Kidney (tissue), 14 donors: ENCODE data around the gene TIGD6. TPM values are rescaled to one million over a fixed set of nuclear protein-coding genes. Genes with fewer than 3 reads are reported as not detected.

ENCODE experiments used
- DNase-seq, 5 donors: peaks; one replicate each; pipeline ENCODE4 v3.0.0-alpha.2; 2013 to 2020
- FAIRE-seq: peaks from 2 replicates; lab custom pipeline; 2012; peaks lifted over from hg19 to GRCh38; lab: Jason Lieb, UNC
- H3K27ac ChIP-seq, 2 donors: one replicate each; pipeline ENCODE4 v1.7.0; 2013; ENCODE audit warnings: low read depth in 2 of 2, low read length in 2 of 2, inconsistent platforms in 1 of 2
- H3K27me3 ChIP-seq: one replicate; pipeline ENCODE4 v1.7.1; 2013; ENCODE audit warnings: low read length, inconsistent platforms; ENCODE audit not compliant: control insufficient read depth, insufficient read depth
- H3K36me3 ChIP-seq, 3 donors: one replicate each; pipeline versions ENCODE4 v1.7.0 to v1.7.1; 2013; ENCODE audit warnings: low read length in 3 of 3, control low read depth in 1 of 3, inconsistent platforms in 1 of 3; ENCODE audit not compliant: insufficient read depth in 3 of 3, control insufficient read depth in 2 of 3
- H3K4me1 ChIP-seq, 3 donors: one replicate each; pipeline versions ENCODE4 v1.7.0 to v1.7.1; 2013; ENCODE audit warnings: low read length in 3 of 3, inconsistent platforms in 1 of 3, low read depth in 1 of 3; ENCODE audit not compliant: control insufficient read depth in 2 of 3, insufficient read depth in 2 of 3
- H3K4me3 ChIP-seq, 3 donors: one replicate each; pipeline versions ENCODE4 v1.7.0 to v1.8.1; 2013; ENCODE audit warnings: low read length in 3 of 3, control low read depth in 1 of 3, inconsistent platforms in 1 of 3
- H3K9ac ChIP-seq, 3 donors: one replicate each; pipeline versions ENCODE4 v1.7.0 to v1.7.1; 2013; ENCODE audit warnings: low read length in 3 of 3, control low read depth in 1 of 3, inconsistent platforms in 1 of 3
- H3K9me3 ChIP-seq, 3 donors: one replicate each; pipeline versions ENCODE4 v1.7.0 to v1.7.1; 2013; ENCODE audit warnings: low read length in 3 of 3, control low read depth in 1 of 3, inconsistent platforms in 1 of 3; ENCODE audit not compliant: control insufficient read depth in 2 of 3, insufficient read depth in 1 of 3
- CTCF ChIP-seq: IDR thresholded peaks from 3 replicates; pipeline ENCODE4 v1.5.1; 2012; ENCODE audit warnings: mild to moderate bottlenecking, moderate library complexity, borderline replicate concordance; ENCODE audit not compliant: insufficient read depth; ENCODE audit errors: extremely low read depth
- intact Hi-C: fragments of 100-400 bp; cut with DNase I; formaldehyde crosslinking; loops from one replicate; pipeline ENCODE4 v1.11.1; 2022
- polyA plus RNA-seq: library from polyadenylated mRNA; stranded (reverse); fragments of 350-450 nt; fragmentation: Illumina TruSeq; extraction: RNeasy Lipid Tissue Mini Kit (QIAGEN cat#74804); gene quantifications from one replicate; pipeline ENCODE4 v1.2.3, GENCODE V29; 2014; ENCODE audit warnings: low read depth, low replicate concordance; ENCODE audit not compliant: insufficient read depth
- total RNA-seq: library from RNA; stranded (reverse); fragmentation: NEBNext Ultra II Directional; extraction: Animal tissue kit (Norgen Biotek cat#: 25700); gene quantifications from one replicate; pipeline ENCODE4 v1.2.1, GENCODE V29; 2021
- donor health status: control.
- donor health status: control.
- donor health status: control.
- donor health status: control.
- donor health status: control.
- donor health status: DM: yes; HTN: yes; CAD: no.
- donor health status: Normal renal cell carcinoma (clear cell type).

The TIGD6 gene
- total and polyA plus RNA-seq, 2 donors from 2014 or later, result 6.0 to 7.0 TPM

DNA sequence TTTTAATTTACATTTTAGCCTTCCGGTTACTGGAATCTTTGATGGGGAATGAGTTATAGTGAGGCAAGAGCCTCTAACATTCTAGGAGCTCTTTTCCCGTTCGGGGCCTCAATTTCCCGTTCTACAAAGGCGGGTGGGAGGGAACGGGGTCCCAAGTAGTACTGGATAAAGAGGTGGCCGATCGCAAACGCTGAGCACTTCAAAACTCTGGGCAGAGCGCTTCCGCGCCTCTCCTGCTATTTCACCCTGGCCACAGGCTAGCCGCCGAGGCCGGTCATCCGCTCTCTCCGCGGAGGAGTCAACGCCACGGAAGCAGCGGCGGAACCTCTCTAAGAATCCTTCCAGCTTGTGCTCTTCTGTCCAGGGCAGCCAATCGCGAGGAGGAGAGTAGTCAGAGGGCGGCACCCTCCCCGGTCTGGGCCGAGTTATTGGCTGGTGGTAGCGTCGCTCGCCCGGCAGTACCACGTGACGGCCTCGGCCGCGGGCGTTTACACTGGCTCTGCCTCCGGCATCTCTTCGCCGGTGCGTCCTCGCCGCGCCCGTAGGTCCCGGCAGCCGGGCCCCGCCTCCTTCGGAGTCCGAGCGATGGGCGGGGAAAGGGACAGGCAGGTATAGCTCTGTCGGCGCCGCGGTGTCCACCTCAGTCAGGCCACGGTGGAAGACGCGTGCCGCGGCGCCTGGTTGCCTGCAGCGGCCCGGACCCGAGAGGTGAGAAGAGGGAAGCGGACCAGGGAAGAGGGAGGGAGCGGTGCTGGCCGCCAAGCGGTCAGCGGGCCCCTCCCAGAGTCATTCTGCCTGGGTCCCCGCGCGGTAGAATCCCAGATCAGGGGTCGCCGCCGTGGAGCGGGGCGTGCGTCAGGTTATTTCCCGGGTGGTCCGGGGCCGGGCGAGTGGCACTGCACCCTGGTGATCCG lies 39.9 kb downstream of the TIGD6 start, which contains the start of gene SLC26A2:
TSS of gene SLC26A2 (plus strand) at position 487 of the 914 bp plus-strand sequence. CDS start 16,895 bp downstream, outside the sequence.
- Histone ChIP-seq H3K27ac (peak within 1 kb of the TSS; percentile 73 to 76), H3K4me3 (peak within 1 kb of the TSS; percentile 68 to 76 (median 73)), H3K4me1 (peaks cover 0 to 11% (median 3%) of the 10 kb centered on the region in 3 donors), H3K36me3 (no peaks in the 10 kb centered on the region), H3K9me3 (no peaks in the 10 kb centered on the region), H3K27me3 (no peaks in the 10 kb centered on the region), H3K9ac (peak within 1 kb of the TSS; percentile 57 to 64 (median 59))
- FAIRE-seq (peak; percentile 51), DNase-seq (peak; percentile 97 to 99 (median 98))
- intact Hi-C loops, result no loop called here
- no peak for TF ChIP-seq CTCF

GRCh38 chr5:149959406-149960236 lies 40.8 kb downstream of the TIGD6 start:
- Histone ChIP-seq H3K27me3 (no peaks in the 10 kb centered on the region), H3K27ac (peak overlapping the region; percentile 73 to 76), H3K9me3 (no peaks in the 10 kb centered on the region), H3K36me3 (no peaks in the 10 kb centered on the region), H3K9ac (peak overlapping the region in 2 of 3 donors; percentile 49 to 64), H3K4me1 (peaks cover 0 to 11% (median 3%) of the 10 kb centered on the region in 3 donors), H3K4me3 (peak overlapping the region; percentile 26 to 76 (median 73))
- DNase-seq (peak in 2 of 5 donors; percentile 45 to 74), FAIRE-seq (no peak)
- intact Hi-C loops, result no loop called here
- TF ChIP-seq CTCF, result peak; percentile 47

GRCh38 chr5:149957855-149958254 lies 42.6 kb downstream of the TIGD6 start:
- Histone ChIP-seq H3K9me3 (no peaks in the 10 kb centered on the region), H3K27ac (no peak overlapping the region), H3K4me1 (peaks cover 0 to 11% (median 3%) of the 10 kb centered on the region in 3 donors), H3K27me3 (no peaks in the 10 kb centered on the region), H3K36me3 (no peaks in the 10 kb centered on the region), H3K4me3 (no peak overlapping the region), H3K9ac (no peak overlapping the region)
- DNase-seq (peak in 4 of 5 donors; percentile 72 to 82 (median 78)), FAIRE-seq (no peak)
- intact Hi-C loops, result no loop called here
- no peak for TF ChIP-seq CTCF
